Measurements from ENCODE around the gene GCNT2. TPM values are rescaled to one million over a fixed set of nuclear protein-coding genes. Genes with fewer than 3 reads are reported as not detected.

GCNT2 gene
- total RNA-seq, result 32.2 TPM
- long read RNA-seq, full-length matches to known transcripts, result 6 of 22 reads
- long read RNA-seq, partial matches to known transcripts, result 5 of 22 reads
- long read RNA-seq, other reads (novel, unspliced or antisense), result 11 of 22 reads

- Histone ChIP-seq H3K27ac (peak within 1 kb of the TSS; percentile 71), H3K36me3 (no peaks in the 10 kb centered on the region), H3K9me3 (no peaks in the 10 kb centered on the region), H3K27me3 (ENCODE audit: low read depth) (no peaks in the 10 kb centered on the region), H3K4me1 (peaks cover 16% of the 10 kb centered on the region), H3K4me3 (peak within 1 kb of the TSS; percentile 33)
- DNase-seq, result peak; percentile 53
- TF ChIP-seq CTCF (IDR thresholded peaks at IDR 0.05), result no peak
- peak; percentile 92 to 93 for ATAC-seq
- intact Hi-C loops (cut with DNase I), result no loop called here
Measured at GRCh38 chr6:10521104-10521808, at the start of gene GCNT2. GCNT2 (plus strand) TSS chr6:10521351; CDS start chr6:10528912, 7,561 bp downstream.

- Histone ChIP-seq H3K4me1 (no peaks in the 10 kb centered on the region), H3K27ac (no peak overlapping the region), H3K36me3 (no peaks in the 10 kb centered on the region), H3K9me3 (no peaks in the 10 kb centered on the region), H3K4me3 (no peak overlapping the region), H3K27me3 (ENCODE audit: low read depth) (peaks cover 5% of the 10 kb centered on the region)
- ATAC-seq (no peak), DNase-seq (no peak)
- TF ChIP-seq CTCF (IDR thresholded peaks at IDR 0.05), result no peak
- intact Hi-C loops (cut with DNase I), result no loop called here
Measured at GRCh38 chr6:10472634-10473033, 48.5 kb upstream of the GCNT2 start.

- Histone ChIP-seq H3K36me3 (no peaks in the 10 kb centered on the region), H3K9me3 (no peaks in the 10 kb centered on the region), H3K4me3 (no peak overlapping the region), H3K27me3 (ENCODE audit: low read depth) (peaks cover 5% of the 10 kb centered on the region), H3K4me1 (no peaks in the 10 kb centered on the region), H3K27ac (no peak overlapping the region)
- intact Hi-C loops (cut with DNase I), result no loop called here
- DNase-seq, result no peak
- peak; percentile 59 for TF ChIP-seq CTCF (IDR thresholded peaks at IDR 0.05)
- ATAC-seq, result peak; percentile 46 to 50
Measured at GRCh38 chr6:10478187-10479040, 42.7 kb upstream of the GCNT2 start.

GRCh38 chr6:10479939-10480700 lies 41.0 kb upstream of the GCNT2 start:
- intact Hi-C loops (cut with DNase I), result loop anchor here (10.0 kb wide), 1 partner anchor 315 kb away; no protein-coding TSS in a partner anchor
- TF ChIP-seq CTCF (IDR thresholded peaks at IDR 0.05), result no peak
- Histone ChIP-seq H3K4me3 (no peak overlapping the region), H3K9me3 (no peaks in the 10 kb centered on the region), H3K4me1 (no peaks in the 10 kb centered on the region), H3K27me3 (ENCODE audit: low read depth) (peaks cover 5% of the 10 kb centered on the region), H3K27ac (no peak overlapping the region), H3K36me3 (no peaks in the 10 kb centered on the region)
- no peak for ATAC-seq
- no peak for DNase-seq

GRCh38 chr6:10481101-10481500 lies 40.0 kb upstream of the GCNT2 start:
- Histone ChIP-seq H3K4me1 (no peaks in the 10 kb centered on the region), H3K27me3 (ENCODE audit: low read depth) (peaks cover 5% of the 10 kb centered on the region), H3K27ac (no peak overlapping the region), H3K36me3 (no peaks in the 10 kb centered on the region), H3K9me3 (no peaks in the 10 kb centered on the region), H3K4me3 (no peak overlapping the region)
- no peak for DNase-seq
- TF ChIP-seq CTCF (IDR thresholded peaks at IDR 0.05), result no peak
- intact Hi-C loops (cut with DNase I), result loop anchor here (10.0 kb wide), 1 partner anchor 314 kb away; no protein-coding TSS in a partner anchor
- no peak for ATAC-seq

Measured in lower lobe of right lung (tissue), 2 donors.